ENCODE measurements around the gene DGLUCY. TPM values are rescaled to one million over a fixed set of nuclear protein-coding genes. Genes with fewer than 3 reads are reported as not detected.
A peak's percentile ranks its signal among the peaks of the same experiment; 100 is the strongest.

DGLUCY gene
- total RNA-seq, 2 donors from 2014 or later: 73.8 to 88.7 TPM

DNA sequence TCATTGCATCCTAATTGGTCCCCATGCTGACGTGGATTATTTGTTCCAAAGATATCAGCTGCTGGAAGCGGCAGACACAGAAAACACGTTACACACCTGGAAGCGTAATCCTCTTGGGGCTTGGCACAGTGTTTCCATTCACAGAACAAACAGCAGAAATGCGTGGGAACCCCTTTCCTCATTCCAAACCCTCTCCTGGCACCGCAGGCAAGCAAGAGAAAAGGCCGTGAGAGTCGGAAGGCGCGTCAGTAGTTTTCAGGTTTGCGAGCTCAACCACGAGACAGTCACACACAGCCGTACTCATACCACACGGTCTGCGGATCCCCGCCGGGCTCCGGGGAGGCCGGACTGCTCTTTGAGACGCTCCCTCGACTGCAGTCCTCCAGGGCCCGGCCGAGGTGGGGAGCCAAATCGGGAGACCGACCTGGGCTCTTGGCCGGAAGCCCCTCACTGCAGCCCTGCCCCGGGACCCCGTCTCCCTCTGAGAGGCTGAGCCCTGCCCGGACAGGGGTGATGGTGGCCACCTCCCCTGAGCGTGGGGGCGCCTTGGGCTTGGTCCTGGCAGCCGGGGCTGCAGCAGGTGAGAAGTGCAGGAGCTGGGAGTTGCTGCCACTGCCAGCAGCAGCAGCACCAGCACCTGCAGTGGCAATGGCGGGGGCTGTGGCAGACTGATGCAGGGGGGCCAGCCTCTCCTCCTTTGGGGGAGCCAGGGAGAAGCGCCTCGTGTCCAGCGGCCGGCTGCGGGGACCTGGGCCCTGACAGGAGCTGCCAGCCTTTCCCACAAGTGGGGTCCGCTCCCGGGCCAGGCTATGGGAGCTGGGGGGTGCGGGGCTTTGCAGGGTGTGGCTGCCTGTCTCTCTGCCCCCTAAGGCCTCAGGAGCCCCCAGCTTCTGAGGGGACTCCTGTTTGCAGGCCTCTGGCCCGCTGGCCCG, 158.7 kb downstream of the DGLUCY start:
- H3K9me3 Mint-ChIP-seq: no peaks in the 10 kb centered on the region
- no peak for ATAC-seq (replicated peaks)
- H3K4me1 Mint-ChIP-seq: peaks cover 11% of the 10 kb centered on the region
- H3K4me3 Mint-ChIP-seq: no peak overlapping the region
- peaks cover 78% of the 10 kb centered on the region for H3K36me3 Mint-ChIP-seq (ENCODE audit: low read depth)
- H3K27ac Mint-ChIP-seq: peak overlapping the region; percentile 13
- no peaks in the 10 kb centered on the region for H3K27me3 Mint-ChIP-seq

DNA sequence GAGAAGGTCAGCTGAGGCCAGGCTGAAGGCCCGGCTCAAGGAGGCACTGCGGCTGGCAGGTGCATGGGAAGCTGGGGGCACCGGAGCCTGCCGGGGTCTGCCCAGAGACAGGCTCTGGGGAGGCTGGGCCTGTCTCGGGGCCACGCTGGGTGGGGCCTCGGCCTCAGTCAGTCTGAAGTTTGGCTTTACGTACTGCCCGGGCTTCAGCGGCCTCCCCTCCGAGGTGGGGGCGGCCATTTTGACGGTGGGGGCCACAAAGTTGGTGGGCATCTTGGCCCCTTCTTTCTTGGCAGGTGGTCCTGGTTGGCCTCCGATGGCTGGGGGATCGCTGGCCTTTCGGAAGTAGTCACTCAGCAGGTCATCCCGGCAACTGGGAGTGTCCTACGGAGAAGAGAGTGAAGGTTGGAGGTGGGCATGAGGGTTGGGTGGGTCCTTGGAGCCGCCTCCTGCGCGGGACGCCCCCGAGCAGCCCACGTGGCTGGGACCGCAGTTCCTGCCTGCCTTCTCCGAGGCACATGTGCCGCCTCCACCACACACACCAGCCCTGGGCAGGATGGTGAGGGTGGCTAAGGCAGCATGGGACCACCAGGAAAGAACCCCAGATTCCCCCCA, 159.5 kb downstream of the DGLUCY start:
- no peak overlapping the region for H3K4me3 Mint-ChIP-seq
- H3K9me3 Mint-ChIP-seq: no peaks in the 10 kb centered on the region
- no peak overlapping the region for H3K27ac Mint-ChIP-seq
- peaks cover 85% of the 10 kb centered on the region for H3K36me3 Mint-ChIP-seq (ENCODE audit: low read depth)
- no peak for ATAC-seq (replicated peaks)
- H3K27me3 Mint-ChIP-seq: no peaks in the 10 kb centered on the region
- peaks cover 11% of the 10 kb centered on the region for H3K4me1 Mint-ChIP-seq

DNA sequence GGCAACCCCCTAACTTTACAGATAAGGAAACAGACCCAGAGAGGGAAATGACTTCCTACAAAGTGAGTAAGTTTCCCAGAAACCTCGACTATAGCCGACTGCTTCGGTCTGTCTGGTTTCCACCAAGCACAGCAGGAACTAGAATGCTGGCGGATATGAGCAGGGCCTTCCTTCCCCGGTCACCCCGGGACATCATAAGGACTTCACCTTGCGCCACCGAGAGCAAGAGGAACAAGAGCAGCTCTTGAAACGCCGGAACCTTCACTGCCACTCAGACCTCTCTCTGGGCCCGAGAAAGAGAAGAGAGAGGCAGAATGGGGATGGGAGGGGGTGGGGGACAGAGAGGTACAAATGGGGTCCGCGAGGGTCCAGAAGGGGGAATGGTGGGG, 160.0 kb downstream of the DGLUCY start:
- Mint-ChIP-seq H3K36me3 (ENCODE audit: low read depth) (peaks cover 90% of the 10 kb centered on the region), H3K4me3 (no peak overlapping the region), H3K27me3 (no peaks in the 10 kb centered on the region), H3K27ac (no peak overlapping the region), H3K4me1 (peaks cover 11% of the 10 kb centered on the region), H3K9me3 (no peaks in the 10 kb centered on the region)
- no peak for ATAC-seq (replicated peaks)

DNA sequence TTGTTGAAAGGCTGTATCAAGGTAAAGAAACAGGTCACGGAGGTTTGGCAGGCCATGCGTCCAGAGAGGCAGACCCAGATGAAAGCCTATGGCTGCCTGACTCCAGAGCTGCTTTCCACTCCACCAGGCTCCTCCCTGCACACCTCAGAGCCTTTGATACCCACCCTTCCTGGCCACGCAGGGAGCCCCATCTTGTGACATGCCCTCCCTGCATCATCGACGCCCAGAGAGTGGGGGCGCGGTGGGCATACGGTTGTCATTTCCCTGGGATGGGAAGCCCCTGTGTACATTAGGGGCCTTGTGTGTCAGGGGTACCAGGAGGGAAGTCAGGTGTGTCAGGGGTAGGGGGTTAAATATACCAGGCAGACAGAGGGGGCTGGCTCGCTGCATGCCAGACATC, 160.9 kb downstream of the DGLUCY start:
- Mint-ChIP-seq H3K4me3 (no peak overlapping the region), H3K27me3 (no peaks in the 10 kb centered on the region), H3K36me3 (ENCODE audit: low read depth) (peaks cover 90% of the 10 kb centered on the region), H3K4me1 (peaks cover 3% of the 10 kb centered on the region), H3K27ac (peak overlapping the region; percentile 67), H3K9me3 (no peaks in the 10 kb centered on the region)
- ATAC-seq (replicated peaks): no peak

Other genes starting within 250 kb of the DGLUCY start
- gene RPS6KA5, start 53.4 kb upstream of the DGLUCY start, total RNA-seq: 10 to 100 TPM; 30.0 to 46.2 TPM
- 10 to 100 TPM; 36.8 to 44.8 TPM for gene GPR68, start 130.6 kb downstream of the DGLUCY start, total RNA-seq